BJ (cell line): ENCODE measurements around the gene MYL1. TPM values are rescaled to one million over a fixed set of nuclear protein-coding genes. Genes with fewer than 3 reads are reported as not detected.

ENCODE experiments used
- CTCF ChIA-PET: fragments of 350-600 bp; formaldehyde crosslinking; extraction: SDS; loops from one replicate; lab custom pipeline; 2021; ENCODE audit warnings: antibody characterized with exemption, inconsistent platforms; lab: Yijun Ruan, JAX
- POLR2A ChIA-PET: fragments of 300-600 bp; sonication (Branson Sonifier 250); formaldehyde crosslinking; extraction: SDS; loops from one replicate; lab custom pipeline; 2021; ENCODE audit warnings: antibody characterized with exemption; lab: Charles Lee
- DNase-seq: peaks from one replicate; pipeline ENCODE4 v3.0.0-alpha.2; 2011; ENCODE audit warnings: low read depth
- H3K27me3 ChIP-seq: 2 replicates; pipeline ENCODE4 v1.6.0; 2011; ENCODE audit warnings: low read length; ENCODE audit not compliant: control insufficient read depth, insufficient read depth
- H3K36me3 ChIP-seq: 2 replicates; pipeline ENCODE4 v1.5.1; 2011; ENCODE audit warnings: low read length; ENCODE audit not compliant: control insufficient read depth, insufficient read depth
- H3K4me3 ChIP-seq: 2 replicates; pipeline ENCODE4 v1.5.1; 2011; ENCODE audit warnings: low read depth, mild to moderate bottlenecking, control low read depth, low read length
- polyA minus RNA-seq: library from RNA; depleted of rRNA, polyadenylated mRNA; stranded (reverse); fragments of >200 nt; gene quantifications from 2 replicates; pipeline ENCODE4 v1.2.3, GENCODE V29; 2011; rRNA and poly(A)+ RNA removed
- polyA plus RNA-seq: library from polyadenylated mRNA; depleted of rRNA; stranded (reverse); fragments of >200 nt; gene quantifications from 2 replicates; pipeline ENCODE4 v1.2.3, GENCODE V29; 2011; rRNA removed
- TF ChIP-seq, protein P1 (sequence below): IDR thresholded peaks from 2 replicates; pipeline ENCODE4 v1.5.1; 2011; ENCODE audit warnings: low read depth, mild to moderate bottlenecking, control low read depth, inconsistent platforms, low read length, moderate library complexity; ENCODE audit not compliant: insufficient read depth

Gene MYL1
- polyA plus RNA-seq (not detected in 2 replicates), polyA minus RNA-seq (not detected in 2 replicates)

DNA sequence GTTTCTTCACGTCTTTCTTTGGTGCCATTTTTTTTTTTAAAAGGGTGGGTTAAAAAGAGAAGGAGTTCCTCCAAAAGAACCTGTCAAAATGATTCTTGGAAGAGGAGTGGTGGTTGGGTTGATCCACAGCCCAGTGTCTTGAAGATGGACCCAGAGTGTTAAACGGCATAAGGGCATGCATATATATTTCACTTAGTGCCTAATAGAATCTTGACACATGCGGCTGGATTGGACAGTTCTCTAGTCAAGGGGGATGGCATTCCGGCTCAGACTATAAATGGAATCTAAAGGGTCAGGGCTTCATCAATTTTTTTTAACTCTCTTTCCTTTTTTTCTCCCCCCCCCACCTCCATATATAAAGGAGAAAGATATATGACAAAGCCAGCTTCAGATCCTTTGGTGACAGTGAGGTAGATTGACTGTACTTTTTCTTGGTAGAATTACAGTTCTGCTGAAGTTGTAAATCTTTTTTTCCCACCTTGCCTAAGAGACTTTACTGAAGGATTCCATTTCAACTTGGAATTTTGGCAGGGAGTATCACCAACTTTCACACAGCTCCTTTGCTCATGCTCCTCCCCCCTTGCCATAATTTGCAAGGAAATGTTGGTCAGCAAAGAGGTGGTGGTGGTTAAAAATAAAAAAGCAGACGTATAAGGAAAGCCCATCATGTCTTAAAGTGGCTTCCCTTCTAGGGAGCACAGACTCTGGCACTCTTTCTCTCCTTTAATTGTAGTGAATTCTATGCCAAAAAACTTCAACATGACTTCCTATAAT is at the start of gene MYL1:
Gene MYL1, minus strand, starts transcription at position 160 of the 774 bp plus-strand sequence. Its CDS starts 132 bp downstream, at position 28.
- no peak for DNase-seq
- H3K36me3 ChIP-seq, result no peaks in the 10 kb centered on the region
- TF ChIP-seq, protein P1, sequence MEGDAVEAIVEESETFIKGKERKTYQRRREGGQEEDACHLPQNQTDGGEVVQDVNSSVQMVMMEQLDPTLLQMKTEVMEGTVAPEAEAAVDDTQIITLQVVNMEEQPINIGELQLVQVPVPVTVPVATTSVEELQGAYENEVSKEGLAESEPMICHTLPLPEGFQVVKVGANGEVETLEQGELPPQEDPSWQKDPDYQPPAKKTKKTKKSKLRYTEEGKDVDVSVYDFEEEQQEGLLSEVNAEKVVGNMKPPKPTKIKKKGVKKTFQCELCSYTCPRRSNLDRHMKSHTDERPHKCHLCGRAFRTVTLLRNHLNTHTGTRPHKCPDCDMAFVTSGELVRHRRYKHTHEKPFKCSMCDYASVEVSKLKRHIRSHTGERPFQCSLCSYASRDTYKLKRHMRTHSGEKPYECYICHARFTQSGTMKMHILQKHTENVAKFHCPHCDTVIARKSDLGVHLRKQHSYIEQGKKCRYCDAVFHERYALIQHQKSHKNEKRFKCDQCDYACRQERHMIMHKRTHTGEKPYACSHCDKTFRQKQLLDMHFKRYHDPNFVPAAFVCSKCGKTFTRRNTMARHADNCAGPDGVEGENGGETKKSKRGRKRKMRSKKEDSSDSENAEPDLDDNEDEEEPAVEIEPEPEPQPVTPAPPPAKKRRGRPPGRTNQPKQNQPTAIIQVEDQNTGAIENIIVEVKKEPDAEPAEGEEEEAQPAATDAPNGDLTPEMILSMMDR, result no peak
- H3K4me3 ChIP-seq, result no peak within 1 kb of the TSS
- ChIA-PET POLR2A (no interaction called here), CTCF (interaction anchor here (0.6 kb wide), 1 partner anchor 24 kb away, joined by 3 read pairs; no protein-coding TSS in a partner anchor)
- H3K27me3 ChIP-seq, result no peaks in the 10 kb centered on the region

DNA sequence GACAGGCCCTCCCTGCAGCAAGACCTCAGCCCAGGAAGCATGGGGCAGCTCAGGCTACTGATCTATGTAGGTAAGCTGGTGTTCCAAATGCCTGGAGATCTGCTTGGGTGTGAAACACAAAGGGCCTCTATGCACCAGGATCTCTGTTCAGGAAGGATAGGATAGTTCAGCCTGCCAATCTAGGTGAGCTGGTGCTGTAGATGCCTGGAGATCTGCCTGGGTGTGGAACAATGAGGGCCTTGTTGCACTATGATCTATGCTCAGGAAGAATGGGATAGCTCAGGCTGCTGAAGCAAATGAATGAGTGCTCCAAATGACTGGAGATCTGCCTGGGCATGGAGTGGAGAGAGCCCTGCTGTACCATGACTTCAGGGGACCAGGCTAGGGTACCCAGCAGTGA is 48.9 kb upstream of the MYL1 start:
- no peak for DNase-seq
- Histone ChIP-seq H3K27me3 (no peaks in the 10 kb centered on the region), H3K36me3 (no peaks in the 10 kb centered on the region), H3K4me3 (no peak overlapping the region)
- TF ChIP-seq, protein P1, result no peak
- ChIA-PET POLR2A (no interaction called here), CTCF (no interaction called here)

DNA sequence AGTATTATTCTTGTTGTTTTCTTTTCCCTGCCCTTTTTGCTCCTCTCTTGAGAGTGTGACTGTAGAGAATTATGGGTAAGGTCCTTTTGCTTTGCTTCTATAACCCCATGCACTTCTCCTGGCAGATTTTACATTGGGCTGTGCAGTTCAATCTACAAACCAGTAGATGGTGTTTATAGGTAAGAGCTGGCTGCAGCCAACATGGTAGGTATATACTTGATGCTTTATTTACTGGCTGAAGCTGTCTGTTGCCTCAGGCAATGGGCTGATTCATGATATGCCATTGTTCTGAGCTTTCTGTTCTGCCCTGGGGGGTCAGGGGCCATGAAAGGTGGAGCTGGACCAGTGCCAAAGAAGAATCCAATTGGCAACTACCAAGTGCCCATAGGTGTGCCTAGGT is 48.3 kb upstream of the MYL1 start:
- ChIA-PET POLR2A (no interaction called here), CTCF (no interaction called here)
- no peaks in the 10 kb centered on the region for H3K27me3 ChIP-seq
- TF ChIP-seq, protein P1, result no peak
- no peak overlapping the region for H3K4me3 ChIP-seq
- no peak for DNase-seq
- H3K36me3 ChIP-seq, result no peaks in the 10 kb centered on the region

DNA sequence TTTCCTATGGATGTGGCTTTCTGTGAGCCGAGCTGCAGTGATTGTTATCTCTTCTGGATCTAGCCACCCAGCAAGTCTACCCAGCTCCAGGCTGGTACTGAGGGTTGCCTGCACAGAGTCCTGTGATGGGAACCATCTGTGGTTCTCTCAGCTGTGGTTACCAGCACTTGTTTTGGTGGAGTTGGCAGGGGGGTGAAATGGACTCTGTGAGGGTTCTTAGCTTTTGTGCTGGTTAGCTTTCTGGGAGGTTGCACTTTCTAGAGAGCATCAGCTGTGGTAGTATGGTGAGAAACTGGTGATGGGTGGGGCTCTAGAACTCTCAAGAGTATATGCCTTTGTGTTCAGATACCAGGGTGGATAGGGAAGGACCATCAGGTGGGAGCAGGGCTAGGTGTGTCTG is 45.4 kb upstream of the MYL1 start:
- Histone ChIP-seq H3K4me3 (no peak overlapping the region), H3K27me3 (no peaks in the 10 kb centered on the region), H3K36me3 (no peaks in the 10 kb centered on the region)
- ChIA-PET CTCF (no interaction called here), POLR2A (no interaction called here)
- no peak for DNase-seq
- TF ChIP-seq, protein P1, result no peak

DNA sequence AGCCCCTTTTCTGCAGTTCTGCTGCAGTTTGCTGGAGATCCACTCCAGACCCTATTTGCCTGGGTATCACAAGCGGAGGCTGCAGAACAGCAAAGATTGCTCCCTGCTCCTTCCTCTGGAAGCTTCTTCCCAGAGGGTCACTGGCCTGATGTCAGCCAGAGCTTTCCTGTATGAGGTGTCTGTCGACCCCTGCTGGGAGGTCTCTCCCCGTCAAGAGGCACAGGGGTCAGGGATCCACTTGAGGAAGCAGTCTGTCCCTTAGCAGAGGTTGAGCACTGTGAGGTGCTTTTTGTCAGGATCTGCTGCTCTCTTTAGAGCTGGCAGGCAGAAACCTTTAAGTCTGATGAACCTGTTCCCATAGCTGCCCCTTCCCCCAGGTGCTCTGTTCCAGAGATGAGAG is 42.0 kb upstream of the MYL1 start:
- TF ChIP-seq, protein P1, result no peak
- ChIA-PET POLR2A (no interaction called here), CTCF (no interaction called here)
- H3K4me3 ChIP-seq, result no peak overlapping the region
- H3K27me3 ChIP-seq, result no peaks in the 10 kb centered on the region
- no peak for DNase-seq
- no peaks in the 10 kb centered on the region for H3K36me3 ChIP-seq
